ENCODE data around the gene RPA3. TPM values are rescaled to one million over a fixed set of nuclear protein-coding genes. Genes with fewer than 3 reads are reported as not detected.

The RPA3 gene
- total and polyA plus RNA-seq, 7 donors: 10.8 to 24.8 (median 13.8) TPM

- no peak overlapping the region for H3K4me3 ChIP-seq
- intact Hi-C loops (cut with DNase I): no loop called here
- peaks cover 9% of the 10 kb centered on the region for H3K4me1 ChIP-seq
- H3K9me3 ChIP-seq: no peaks in the 10 kb centered on the region
- TF ChIP-seq CTCF (IDR thresholded peaks at IDR 0.05): no peak
- H3K36me3 ChIP-seq (ENCODE audit: insufficient read depth in 1 of 2, low read depth in 1 of 2): peaks cover 0 to 12% of the 10 kb centered on the region in 2 donors
- ATAC-seq (no peak), DNase-seq (no peak)
- no peak overlapping the region for H3K27ac ChIP-seq
- WGBS, 3 donors: 66 to 76% (median 68%) methylated on average over 3 of the region's 3 CpGs
- no peaks in the 10 kb centered on the region for H3K27me3 ChIP-seq (ENCODE audit: insufficient read depth in 3 of 3, low read length in 2 of 3)
These were observed 47.0 kb downstream of the RPA3 start for GRCh38 chr7:7671361-7671760.

GRCh38 chr7:7670490-7670889 is 47.9 kb downstream of the RPA3 start:
- no peak for DNase-seq
- intact Hi-C loops (cut with DNase I): no loop called here
- no peak overlapping the region for H3K4me3 ChIP-seq
- no peak for ATAC-seq
- H3K36me3 ChIP-seq (ENCODE audit: insufficient read depth in 1 of 2, low read depth in 1 of 2): peaks cover 0 to 5% of the 10 kb centered on the region in 2 donors
- no peaks in the 10 kb centered on the region for H3K27me3 ChIP-seq (ENCODE audit: insufficient read depth in 3 of 3, low read length in 2 of 3)
- 95 to 99% (median 95%) methylated on average over 3 of the region's 3 CpGs for WGBS, 3 donors
- no peak for TF ChIP-seq CTCF (IDR thresholded peaks at IDR 0.05)
- H3K27ac ChIP-seq: no peak overlapping the region
- H3K4me1 ChIP-seq: peaks cover 9% of the 10 kb centered on the region
- H3K9me3 ChIP-seq: no peaks in the 10 kb centered on the region

GRCh38 chr7:7668706-7669105 is 49.7 kb downstream of the RPA3 start:
- DNase-seq (no peak), ATAC-seq (no peak)
- Histone ChIP-seq H3K4me1 (peaks cover 8% of the 10 kb centered on the region), H3K27me3 (ENCODE audit: insufficient read depth in 3 of 3, low read length in 2 of 3) (no peaks in the 10 kb centered on the region), H3K4me3 (no peak overlapping the region), H3K36me3 (ENCODE audit: insufficient read depth in 1 of 2, low read depth in 1 of 2) (no peaks in the 10 kb centered on the region), H3K27ac (no peak overlapping the region), H3K9me3 (no peaks in the 10 kb centered on the region)
- no peak for TF ChIP-seq CTCF (IDR thresholded peaks at IDR 0.05)
- intact Hi-C loops (cut with DNase I): no loop called here
- WGBS, 3 donors: 92 to 95% (median 92%) methylated on average over 1 of the region's 1 CpG

- Histone ChIP-seq H3K27ac (no peak overlapping the region), H3K4me1 (no peaks in the 10 kb centered on the region), H3K27me3 (ENCODE audit: insufficient read depth in 3 of 3, low read length in 2 of 3) (no peaks in the 10 kb centered on the region), H3K9me3 (no peaks in the 10 kb centered on the region), H3K4me3 (no peak overlapping the region), H3K36me3 (ENCODE audit: insufficient read depth in 1 of 2, low read depth in 1 of 2) (no peaks in the 10 kb centered on the region)
- WGBS, 3 donors: 95% methylated on average over 2 of the region's 2 CpGs
- ATAC-seq: no peak
- intact Hi-C loops (cut with DNase I): no loop called here
- no peak for DNase-seq
- TF ChIP-seq CTCF (IDR thresholded peaks at IDR 0.05): no peak
These were observed 51.2 kb downstream of the RPA3 start for GRCh38 chr7:7667187-7667586.

GRCh38 chr7:7665031-7665430 is 53.4 kb downstream of the RPA3 start:
- Histone ChIP-seq H3K36me3 (ENCODE audit: insufficient read depth in 1 of 2, low read depth in 1 of 2) (no peaks in the 10 kb centered on the region), H3K4me1 (no peaks in the 10 kb centered on the region), H3K27me3 (ENCODE audit: insufficient read depth in 3 of 3, low read length in 2 of 3) (no peaks in the 10 kb centered on the region), H3K27ac (no peak overlapping the region), H3K9me3 (no peaks in the 10 kb centered on the region), H3K4me3 (no peak overlapping the region)
- TF ChIP-seq CTCF (IDR thresholded peaks at IDR 0.05): no peak
- intact Hi-C loops (cut with DNase I): no loop called here
- no peak for ATAC-seq
- WGBS, 3 donors: 95 to 100% (median 98%) methylated on average over 1 of the region's 1 CpG
- no peak for DNase-seq
